Measurements from ENCODE around the gene EHD4.

EHD4 gene

GRCh38 chr15:41899854-41900442, 72.4 kb downstream of the EHD4 start:
- DNase-seq (ENCODE audit: low read depth in 2 of 3, low spot score in 1 of 3): no peak

DNA sequence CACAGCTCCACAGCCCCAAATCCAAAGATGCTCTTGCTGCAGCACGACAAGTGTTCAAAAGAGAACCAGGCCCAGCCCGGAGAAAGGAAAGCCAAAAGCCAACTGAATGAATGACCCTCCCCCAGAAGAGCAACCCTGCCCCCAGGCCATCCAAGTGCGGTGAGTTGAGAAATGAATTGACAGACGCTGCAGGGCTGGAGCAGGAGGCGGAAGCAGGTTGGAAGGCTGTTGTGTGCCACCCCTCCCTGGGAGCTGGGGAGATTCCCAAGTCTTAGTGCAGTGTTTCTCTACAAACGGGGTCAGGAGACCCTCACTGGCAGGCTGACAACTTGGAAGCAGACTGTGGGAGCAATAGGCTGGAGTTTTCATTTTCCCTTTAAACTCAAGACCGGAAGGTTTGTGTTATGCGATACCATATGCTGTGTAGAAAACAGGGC, 75.0 kb downstream of the EHD4 start:
- DNase-seq (ENCODE audit: low read depth in 2 of 3, low spot score in 1 of 3): no peak

GRCh38 chr15:41896566-41896965, 75.8 kb downstream of the EHD4 start:
- no peak for DNase-seq (ENCODE audit: low read depth in 2 of 3, low spot score in 1 of 3)

DNA sequence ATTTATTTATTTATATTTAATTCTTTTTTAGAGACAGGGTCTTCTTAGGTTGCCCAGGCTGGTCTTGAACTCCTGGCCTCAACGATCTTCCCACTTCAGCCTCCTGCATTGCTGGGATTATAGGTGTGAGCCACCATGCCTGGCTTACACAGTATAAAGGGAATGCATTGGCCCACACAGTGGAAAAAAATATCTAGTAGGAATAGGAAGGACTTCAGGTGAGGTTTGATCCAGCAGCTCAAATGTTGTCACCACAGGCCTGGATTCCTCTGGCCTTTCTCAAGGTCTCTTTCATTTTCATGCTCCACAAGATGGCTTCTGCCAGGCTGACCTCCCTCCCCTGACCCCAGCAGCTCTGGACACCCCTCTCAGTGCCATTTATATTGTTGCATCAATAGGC, 76.4 kb downstream of the EHD4 start:
- no peak for DNase-seq (ENCODE audit: low read depth in 2 of 3, low spot score in 1 of 3)

- DNase-seq (ENCODE audit: low read depth in 2 of 3, low spot score in 1 of 3): no peak
These were observed 76.9 kb downstream of the EHD4 start for GRCh38 chr15:41895491-41895890.

DNA sequence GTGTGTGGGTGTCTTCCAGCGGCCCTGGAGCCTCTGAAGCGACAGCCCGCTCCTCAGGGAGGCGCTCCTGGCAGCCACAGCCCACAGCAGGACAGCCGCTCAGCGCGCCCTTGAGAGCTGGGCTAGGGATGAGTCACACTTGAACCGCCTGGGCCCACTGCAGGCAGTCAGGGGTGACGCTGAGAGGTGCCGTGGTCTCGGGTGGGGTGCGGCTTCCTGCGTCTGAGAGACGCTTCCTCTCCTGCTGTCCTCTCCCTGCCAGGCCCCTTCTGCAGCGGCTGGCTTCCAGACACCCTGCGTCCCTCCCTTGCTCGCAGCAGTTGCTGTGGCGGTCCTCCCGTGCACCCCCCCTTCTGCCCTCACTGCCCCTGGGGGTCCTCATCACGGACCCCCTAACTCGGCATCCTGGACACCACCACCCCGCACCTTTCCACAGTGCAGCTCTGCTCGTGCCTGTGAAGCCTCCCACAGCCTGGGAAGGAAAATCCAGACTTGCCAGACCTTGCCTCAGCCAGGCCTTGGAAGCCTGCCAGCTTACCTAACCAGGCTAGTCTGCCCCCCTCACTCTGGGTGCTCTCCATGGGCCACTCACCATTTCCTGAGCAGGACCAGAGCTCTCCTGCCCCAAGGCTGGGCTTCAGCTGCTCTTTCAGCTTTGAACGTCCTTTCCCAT, 77.4 kb downstream of the EHD4 start:
- DNase-seq (ENCODE audit: low read depth in 2 of 3, low spot score in 1 of 3): peak; percentile 46 to 50 (median 48)

GRCh38 chr15:41894251-41894790, 78.0 kb downstream of the EHD4 start:
- DNase-seq (ENCODE audit: low read depth in 2 of 3, low spot score in 1 of 3): no peak

DNA sequence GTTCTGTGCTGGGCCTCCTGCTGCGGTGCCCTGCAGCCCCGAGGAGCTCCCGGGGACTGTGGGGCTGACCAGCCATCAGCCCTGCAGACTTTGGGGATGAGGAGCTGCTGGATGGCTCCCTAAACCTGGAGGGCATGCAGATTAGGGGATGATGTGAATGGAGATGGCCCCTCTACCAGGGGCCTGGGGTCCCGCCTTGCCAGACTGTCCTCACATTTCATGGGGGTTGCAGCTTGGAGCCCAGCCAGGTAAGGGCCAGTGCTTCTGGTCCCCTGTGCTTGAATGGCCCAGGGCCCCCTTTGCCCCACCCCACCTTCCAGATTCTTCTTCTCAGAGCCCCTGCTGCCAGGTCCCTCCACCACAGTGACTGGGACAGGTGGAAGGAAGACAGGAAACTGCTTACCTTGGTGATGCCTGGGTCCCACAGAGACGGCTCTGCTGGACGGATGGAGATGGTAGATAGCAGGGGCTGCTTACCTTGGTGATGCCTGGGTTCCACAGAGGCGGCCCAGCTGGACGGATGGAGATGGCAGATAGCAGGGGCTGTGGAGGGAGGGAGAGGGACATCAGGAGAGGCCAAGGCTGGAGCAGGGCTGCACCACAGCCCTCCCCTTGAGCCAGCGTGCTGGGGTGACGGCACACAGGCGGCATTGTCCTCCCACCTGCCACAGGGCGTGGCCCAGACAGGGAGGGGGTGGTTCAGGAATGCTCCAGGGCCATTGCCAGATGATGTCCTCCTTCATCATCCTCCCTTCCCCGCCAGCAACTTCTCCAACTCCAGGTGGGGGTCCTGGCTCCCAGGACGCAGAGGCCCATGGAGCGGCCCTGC, 78.7 kb downstream of the EHD4 start, which contains the start of gene SPTBN5:
Gene SPTBN5, minus strand, starts transcription at position 632 of the 829 bp plus-strand sequence. Its CDS starts 556 bp downstream, at position 76.
- DNase-seq (ENCODE audit: low read depth in 2 of 3, low spot score in 1 of 3): no peak

DNA sequence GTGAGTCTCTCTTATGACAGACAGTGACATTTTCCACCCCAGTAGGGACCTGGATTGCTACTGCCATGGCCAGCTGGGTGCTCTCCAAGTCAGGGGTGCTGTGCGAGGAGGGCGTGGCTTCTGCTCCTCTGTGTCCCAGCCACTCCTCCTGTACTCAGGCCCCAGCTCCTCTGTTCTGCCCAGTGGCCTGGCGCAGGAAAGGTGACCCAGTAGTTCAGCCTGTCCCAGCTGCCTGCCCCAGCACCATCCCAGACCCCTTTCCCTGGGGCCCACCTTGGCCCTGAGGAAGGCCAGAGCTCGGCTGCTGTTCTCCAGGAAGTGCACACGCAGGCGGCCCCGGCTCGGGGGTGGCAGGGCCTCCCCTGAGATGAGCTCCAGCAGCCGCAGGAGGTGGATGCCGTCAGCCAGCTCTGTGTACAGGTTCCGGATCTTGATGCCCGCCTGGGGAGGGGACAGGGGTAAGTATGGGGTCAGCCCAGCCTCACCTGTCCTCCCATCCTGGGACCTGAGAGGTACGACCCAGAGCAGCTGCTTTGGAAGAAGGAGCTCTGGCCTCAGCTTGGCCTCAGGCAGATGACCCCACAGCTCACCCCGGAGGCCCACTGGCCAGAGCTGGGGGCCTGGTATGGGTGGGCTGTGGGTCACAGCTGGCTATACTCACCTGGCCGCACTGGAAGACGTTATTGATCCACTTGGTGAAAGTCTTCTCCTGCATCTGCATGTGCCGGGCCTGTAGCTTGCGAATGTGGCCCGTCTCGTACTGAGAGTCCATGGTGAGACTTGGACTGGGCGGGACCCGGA, 79.5 kb downstream of the EHD4 start:
- DNase-seq (ENCODE audit: low read depth in 2 of 3, low spot score in 1 of 3): no peak

DNA sequence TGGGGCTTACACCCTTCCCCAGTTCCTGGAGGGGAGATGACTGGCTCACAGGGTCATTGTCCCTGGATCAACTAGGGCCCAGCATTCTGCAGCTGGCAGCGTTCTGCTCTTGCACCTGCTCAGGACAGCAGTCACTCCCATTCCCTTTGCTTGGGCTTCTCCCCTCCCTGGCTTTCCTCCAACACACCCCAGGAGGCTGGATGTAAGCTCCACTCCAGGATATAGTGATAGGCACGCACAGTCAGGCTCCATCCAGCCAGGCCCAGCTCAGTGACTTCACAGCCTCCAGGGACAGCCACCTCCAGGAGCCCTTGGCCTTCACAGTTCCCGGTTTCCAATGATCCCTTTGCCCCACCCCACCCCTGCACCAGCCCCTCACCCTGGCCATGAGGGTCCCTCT, 80.4 kb downstream of the EHD4 start:
- no peak for DNase-seq (ENCODE audit: low read depth in 2 of 3, low spot score in 1 of 3)

DNA sequence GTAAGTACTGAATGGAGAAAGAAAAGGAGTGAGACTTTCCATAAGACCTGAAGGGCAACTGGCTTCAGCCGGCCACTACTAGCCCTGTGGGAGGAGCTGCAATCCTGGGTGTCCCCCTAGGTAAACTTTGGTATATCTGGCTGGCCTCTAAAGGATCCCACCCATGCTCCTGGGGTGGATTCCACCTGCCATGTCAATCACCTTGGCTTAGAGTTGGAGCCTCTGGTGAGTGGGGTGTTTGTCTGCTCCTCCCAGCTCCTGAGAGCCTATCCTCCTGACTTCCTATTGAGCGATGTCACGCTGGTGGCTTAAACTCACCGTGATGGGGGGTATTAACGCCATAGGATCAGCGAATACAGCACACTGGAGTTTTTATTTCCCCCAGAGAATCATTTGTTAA, 81.1 kb downstream of the EHD4 start:
- DNase-seq (ENCODE audit: low read depth in 2 of 3, low spot score in 1 of 3): no peak

GRCh38 chr15:41890050-41890690, 82.2 kb downstream of the EHD4 start:
- no peak for DNase-seq (ENCODE audit: low read depth in 2 of 3, low spot score in 1 of 3)

DNA sequence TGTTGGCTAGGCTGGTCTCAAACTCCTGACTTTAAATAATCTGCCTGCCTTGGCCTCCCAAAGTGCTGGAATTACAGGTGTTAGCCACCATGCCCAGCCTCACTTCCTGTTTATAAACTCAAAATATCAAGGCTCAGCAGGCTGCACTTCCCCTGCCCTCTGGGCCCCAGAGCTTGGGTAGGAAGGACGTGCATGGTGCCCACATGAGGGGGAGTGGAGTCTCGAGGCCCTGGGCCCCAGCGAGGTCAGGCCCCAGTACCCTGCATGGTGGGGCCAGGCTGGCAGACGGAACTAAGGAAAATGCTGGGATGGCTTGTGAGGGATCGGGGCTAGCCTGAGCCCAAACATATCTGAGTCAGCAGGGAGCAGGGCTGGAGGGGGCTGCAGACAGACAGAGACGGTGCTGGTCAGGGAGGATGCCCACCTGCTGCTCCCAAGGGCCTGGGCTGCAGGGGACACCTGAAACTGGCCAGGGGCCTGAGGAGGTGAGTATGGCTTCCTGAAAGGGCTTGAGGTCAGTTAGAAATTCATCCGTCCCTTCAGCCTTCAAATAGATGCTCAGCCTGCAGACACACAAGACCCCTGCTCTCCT, 83.6 kb downstream of the EHD4 start:
- DNase-seq (ENCODE audit: low read depth in 2 of 3, low spot score in 1 of 3): no peak

GRCh38 chr15:41887893-41888292, 84.5 kb downstream of the EHD4 start:
- no peak for DNase-seq (ENCODE audit: low read depth in 2 of 3, low spot score in 1 of 3)

- no peak for DNase-seq (ENCODE audit: low read depth in 2 of 3, low spot score in 1 of 3)
These were observed 85.2 kb downstream of the EHD4 start for GRCh38 chr15:41887161-41887560.

GRCh38 chr15:41886741-41887140, 85.6 kb downstream of the EHD4 start:
- DNase-seq (ENCODE audit: low read depth in 2 of 3, low spot score in 1 of 3): no peak

DNA sequence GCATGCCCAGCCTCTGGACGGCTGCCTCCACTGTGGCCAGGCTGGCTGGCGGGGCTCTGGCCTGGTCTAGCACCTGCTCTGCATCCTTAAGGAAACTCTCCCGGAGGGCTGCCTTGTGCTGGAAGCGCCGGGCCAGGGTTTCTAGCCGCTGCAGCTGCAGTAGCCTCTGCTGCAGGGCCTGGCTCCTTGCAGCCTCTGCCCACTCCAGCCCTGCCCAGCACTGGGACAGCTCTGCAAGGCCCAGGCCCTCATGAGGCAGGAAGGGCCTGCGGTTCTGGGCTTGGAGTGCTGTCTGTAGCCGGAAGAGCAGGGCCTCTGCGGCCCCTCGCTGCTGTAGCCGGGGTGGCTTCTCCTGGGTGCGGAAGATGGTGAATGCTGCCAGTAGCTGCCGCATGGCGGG, 86.5 kb downstream of the EHD4 start:
- no peak for DNase-seq (ENCODE audit: low read depth in 2 of 3, low spot score in 1 of 3)

DNA sequence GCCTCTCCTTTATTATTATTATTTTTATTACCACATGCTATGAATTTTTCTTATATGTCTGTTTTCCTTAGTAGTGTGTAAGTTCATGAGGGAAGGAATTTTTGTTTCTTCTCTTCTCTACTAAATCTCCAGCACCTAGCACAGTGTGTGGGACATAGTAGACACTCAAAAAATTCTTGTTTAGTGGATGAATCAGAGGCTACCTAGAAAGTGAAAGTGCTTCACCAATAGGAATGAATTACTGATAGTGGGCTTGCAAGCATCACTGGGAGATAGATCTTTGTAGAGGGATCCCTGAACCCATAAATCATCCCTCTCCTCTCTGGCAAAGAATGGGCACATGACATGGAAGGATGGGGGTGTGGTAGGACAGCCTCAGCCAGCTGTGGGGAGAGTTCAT, 87.0 kb downstream of the EHD4 start:
- no peak for DNase-seq (ENCODE audit: low read depth in 2 of 3, low spot score in 1 of 3)

DNA sequence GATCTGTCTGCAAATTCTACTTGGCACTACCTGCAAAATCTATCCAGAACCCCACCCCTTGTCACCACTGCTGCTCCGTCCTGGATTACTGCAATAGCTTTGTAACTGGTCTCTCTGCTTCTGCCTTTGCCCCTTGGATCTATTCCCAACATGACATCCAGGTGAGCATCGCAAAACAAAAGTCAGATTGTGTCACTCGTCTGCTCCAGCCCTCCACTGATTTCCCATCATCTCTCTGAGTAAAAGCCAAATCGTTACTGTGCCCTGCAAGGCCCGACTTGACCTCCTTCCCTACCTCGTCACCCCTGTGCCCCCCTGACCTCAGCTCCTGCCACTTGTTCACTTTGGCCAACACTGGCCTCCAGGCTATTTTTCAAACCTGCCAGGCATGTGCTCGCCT, 87.9 kb downstream of the EHD4 start:
- no peak for DNase-seq (ENCODE audit: low read depth in 2 of 3, low spot score in 1 of 3)

DNA sequence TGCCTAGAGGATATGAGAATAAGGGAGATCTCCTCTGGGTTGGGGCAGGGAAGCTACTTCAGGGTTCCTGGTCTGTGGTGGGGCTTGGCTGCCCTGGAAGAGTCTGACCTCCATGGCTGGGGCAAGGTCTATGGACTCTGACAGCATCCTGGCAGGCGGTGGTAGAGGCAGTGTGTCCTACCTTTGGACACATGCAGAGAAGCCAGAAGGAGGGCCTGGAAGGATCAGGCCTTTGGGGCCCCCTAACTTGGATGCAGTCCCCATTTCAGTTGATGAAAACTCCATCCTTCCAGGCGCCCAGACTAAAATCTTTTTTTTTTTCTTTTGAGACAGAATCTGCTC, 88.9 kb downstream of the EHD4 start:
- DNase-seq (ENCODE audit: low read depth in 2 of 3, low spot score in 1 of 3): no peak

Data from stimulated activated CD4-positive, alpha-beta T cell treated with anti-CD3 and anti-CD28 coated beads, Interleukin-12 subunit alpha, Interleukin-12 subunit beta, amount 100 ng/mL, for 48 hours (primary cell).